Urothelium cell line (cell line): ENCODE results near the gene PIK3R5.

Source experiments
- DNase-seq: peaks from one replicate; pipeline ENCODE4 v3.0.0; 2011; ENCODE audit warnings: low spot score, mixed read lengths
- FAIRE-seq: peaks from 2 replicates; lab custom pipeline; 2011; peaks lifted over from hg19 to GRCh38; lab: Jason Lieb, UNC

Gene PIK3R5

DNA sequence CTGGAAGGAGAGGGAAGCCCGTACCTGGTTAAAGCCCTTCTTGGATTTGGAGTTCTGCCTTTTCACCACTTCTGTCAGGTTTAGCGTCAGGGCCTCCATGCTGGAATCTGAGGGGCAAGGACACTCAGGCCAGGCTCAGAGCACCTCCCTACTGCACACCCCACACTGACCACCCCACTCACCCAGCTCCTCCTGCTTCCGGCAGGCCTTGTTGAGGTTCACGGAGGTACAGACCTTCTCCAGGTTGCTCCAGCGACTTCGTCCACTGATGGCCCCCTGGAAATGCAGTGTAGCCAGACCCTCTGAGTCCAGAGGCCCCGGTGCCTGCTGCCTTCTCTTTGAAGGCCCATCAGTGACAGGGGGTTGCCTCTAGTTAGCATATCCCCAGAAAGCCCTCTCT is 83.9 kb downstream of the PIK3R5 start:
- FAIRE-seq (no peak), DNase-seq (no peak)

DNA sequence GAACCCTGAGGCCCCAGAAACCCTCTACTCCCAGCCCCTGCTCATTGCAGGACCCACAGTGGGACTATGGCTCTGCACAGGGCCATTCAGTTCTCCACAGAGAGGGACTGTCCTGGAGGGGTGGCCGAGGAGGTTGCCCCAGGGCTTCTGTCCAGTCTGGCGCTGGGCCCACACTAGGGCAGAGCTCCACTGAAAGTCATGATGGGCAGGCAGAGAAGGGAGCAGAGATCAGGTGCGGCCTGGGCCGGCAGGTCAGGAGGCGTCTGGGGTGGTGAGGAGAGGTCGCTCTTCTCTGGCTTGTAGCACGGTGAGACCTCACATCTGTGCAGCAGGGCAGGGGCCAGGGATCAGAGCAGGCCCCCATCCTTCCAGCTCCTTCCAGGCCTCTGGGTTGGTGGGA is 85.0 kb downstream of the PIK3R5 start:
- DNase-seq (no peak), FAIRE-seq (no peak)

DNA sequence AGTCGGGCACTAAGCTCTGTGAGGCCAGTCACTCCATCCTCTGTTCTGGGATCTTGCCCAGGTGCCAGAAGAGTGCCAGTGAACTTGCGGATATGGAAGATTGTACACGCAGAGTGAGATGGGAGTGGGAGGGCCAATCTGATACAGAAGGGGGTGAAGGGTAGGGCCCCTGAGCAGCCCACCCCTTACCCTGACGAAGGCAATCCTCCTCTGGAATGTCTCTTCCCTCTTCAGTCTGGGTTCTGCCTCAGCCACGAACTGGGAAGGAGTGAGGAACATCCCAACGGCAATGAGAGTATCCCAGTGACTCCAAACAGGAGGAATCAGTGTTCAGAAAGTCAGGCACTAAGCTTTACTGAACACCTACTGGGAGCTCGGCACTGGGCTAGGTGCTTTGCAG is 86.1 kb downstream of the PIK3R5 start:
- FAIRE-seq (no peak), DNase-seq (no peak)

DNA sequence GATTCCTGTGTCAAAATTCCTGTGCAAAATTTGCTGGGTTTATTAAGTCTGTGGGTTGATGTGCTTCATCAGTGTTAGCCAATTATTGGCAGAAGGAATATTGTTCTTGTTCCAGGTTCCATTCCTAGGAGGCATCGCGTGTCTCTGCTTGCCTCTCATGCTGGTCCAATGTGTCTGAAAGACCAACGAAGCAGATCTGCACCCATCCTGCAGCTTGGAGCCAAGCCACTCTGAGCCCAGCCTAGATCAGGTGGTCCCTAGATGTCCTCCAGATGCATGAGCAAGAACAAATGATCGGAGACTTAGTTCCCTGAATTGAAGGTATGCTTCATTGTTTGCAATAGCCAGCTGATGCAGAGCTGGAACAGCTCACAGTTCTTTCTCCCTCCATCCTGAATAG is 87.5 kb downstream of the PIK3R5 start:
- FAIRE-seq, result no peak
- DNase-seq, result no peak

DNA sequence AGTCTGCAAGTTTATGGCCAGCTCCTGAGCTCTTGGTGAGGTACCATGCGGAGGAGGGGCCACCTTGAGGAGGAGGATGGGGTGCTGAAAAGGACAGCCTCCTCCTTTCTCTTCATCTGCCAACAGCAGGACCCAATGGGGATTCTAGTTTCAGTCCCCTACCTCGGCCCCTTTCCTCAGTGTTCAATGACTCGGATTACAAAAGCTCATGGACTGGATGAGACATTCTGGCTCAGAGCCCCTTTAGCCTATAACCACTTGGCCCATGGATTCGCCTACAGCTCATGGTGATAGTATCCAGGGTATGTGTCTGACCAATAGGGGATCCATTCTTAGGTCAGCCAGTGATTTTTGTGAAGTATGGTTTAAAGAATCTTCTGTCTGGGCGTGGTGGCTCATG is 89.5 kb downstream of the PIK3R5 start:
- no peak for DNase-seq

DNA sequence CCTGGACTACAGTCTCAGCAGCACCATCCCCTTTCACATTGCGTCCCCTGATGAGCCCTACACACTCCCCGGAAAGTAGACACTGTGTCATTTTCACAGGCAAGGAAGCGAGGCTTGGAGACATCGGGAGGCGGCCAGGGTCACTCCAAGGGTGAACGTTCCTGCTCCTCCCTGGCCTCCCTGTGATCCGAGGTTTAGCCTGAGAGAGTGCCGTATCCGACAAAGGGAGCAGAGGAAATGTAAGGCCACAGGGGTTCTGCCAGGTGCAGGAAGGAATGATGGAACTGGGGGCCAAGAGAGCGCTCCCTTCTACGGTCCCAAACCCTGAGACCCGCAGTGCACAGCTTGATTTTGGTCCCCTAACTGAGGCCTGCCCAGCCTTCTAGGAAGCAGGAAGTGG is 90.1 kb downstream of the PIK3R5 start:
- FAIRE-seq (no peak), DNase-seq (no peak)

More for the DNA sequence above, 89.5 kb downstream of the PIK3R5 start:
- no peak for FAIRE-seq

DNA sequence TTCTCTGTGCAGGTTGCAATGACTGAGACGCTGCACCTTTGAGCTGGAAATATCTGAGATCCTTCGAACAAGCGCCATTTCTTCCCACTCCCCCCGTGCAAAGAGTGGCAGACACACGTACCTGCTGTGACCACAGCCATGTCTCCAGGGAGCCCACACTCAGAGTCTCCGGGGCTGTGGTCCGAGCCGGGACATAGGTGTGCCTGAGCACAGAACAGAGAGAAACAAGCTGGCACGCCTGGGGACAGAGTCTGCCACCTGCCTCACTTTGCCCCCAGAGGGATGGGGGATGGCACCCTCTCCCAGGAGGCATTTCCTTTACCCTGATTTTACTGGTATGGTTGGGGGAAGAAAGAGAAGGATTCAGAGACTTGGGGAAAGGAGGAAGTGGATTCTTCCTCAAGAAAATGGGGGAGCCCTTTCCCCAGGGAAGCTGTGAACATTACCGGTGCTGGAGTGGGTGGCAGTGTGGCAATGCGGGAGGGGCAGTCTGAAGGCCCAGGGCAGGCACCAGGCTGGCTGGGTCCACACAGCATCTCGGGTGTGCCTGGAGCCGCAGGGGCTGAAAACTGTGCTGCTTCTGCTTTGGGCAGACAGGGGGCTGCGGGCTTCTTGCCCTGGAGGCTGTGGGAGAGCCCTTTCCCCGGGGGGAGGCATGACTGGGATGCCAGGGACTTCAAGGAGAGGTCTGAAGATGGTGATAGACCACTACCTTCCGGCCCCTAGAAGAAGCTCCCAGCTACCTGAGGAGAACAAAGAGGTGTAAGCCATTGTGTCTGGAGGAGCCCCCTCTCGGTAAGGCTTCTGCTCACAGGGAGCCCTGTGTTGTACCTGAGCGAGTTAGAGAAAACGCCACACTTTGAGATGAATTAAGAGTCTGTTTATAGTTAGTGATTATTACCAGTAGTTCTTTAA is 91.4 kb downstream of the PIK3R5 start:
- FAIRE-seq, result no peak
- DNase-seq, result no peak

DNA sequence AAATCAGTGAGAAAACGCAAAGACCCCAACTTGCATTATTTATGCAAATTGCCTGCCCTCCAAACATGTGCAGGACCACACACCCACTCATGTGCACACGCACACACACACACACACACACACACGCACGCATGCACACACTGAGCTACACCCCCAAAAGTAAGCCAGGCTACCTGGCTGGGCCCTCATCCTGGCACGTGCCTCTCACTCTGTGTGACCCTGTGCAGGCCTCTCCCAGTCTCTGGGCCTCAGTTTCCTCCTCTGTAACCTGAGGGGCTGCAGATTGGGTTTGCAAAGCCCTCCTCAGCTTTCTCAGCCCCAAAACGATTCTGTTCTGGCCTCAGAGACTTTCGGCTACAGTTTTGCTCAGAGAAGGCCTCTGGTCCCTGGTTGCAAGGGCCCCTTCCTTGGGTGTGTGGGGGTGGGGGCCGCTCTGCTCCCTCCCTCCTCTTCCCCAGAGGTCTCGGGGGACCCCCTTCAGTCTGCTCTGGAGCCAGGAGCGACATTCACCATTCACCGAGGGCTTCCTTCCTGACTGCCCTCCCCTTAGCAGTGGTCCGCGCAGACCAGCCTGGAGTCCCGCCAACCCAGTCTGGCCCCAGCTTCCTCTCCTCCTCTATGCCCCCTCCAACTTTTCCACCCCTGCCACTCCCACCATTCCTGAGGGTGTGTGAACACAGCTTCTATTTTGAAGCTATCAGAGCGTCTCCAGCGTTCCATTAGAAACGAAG is 92.6 kb downstream of the PIK3R5 start:
- no peak for FAIRE-seq
- no peak for DNase-seq

DNA sequence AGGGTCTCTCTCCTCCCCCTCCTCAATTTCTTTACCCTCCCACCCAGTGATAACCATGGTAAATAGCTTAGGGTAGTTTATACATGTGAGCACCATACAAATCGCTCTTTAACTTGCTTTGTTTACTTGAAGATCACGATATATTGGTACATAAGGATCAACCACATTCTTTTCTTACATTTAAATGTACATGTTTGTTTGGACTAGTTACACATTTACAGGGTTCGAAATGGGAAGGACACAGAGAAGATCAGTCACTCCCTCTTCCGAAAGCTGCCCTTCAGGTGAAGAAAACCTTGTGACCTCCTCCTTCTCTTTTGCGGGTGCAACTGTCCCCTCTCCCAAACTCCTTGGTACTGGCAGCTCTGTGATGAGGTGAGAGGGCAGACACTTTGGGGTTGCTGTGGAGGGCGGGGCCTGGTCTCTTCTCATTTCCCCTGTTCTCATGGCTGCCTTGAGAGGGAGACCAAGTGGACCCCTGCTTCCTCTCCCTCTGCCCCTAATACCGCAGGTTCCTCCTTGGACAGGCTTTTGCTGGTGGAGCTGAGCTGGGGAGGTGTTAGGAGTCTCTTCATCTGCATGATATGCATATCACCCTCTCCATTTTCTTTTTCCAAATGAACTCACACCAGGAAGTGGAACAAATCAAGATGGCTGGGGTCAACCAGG is 93.3 kb downstream of the PIK3R5 start:
- DNase-seq (no peak), FAIRE-seq (no peak)

DNA sequence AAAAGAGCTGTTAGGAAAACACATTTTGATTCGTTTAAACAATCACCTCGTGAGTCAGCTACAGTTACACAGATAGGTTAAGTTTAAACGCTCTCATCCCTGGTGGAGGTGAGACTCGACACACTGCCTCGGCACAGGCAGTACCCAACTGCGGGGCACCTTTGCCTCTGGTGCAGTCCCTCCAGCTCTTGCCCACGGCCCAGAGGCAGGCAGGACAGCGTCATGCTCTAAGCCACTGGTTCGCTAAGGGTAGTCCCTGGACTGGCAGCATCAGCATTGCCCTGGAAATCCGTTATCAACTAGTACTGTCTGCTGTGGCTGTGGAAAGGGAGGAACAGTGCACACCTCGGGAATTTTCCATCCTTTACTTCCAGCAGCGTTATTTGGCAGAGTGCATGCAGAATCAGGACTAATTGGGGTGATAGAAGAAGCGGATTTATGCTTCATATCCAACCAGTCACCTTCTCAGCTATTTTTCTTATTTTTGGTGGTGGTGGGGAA is 94.4 kb downstream of the PIK3R5 start:
- DNase-seq, result no peak
- FAIRE-seq, result no peak

DNA sequence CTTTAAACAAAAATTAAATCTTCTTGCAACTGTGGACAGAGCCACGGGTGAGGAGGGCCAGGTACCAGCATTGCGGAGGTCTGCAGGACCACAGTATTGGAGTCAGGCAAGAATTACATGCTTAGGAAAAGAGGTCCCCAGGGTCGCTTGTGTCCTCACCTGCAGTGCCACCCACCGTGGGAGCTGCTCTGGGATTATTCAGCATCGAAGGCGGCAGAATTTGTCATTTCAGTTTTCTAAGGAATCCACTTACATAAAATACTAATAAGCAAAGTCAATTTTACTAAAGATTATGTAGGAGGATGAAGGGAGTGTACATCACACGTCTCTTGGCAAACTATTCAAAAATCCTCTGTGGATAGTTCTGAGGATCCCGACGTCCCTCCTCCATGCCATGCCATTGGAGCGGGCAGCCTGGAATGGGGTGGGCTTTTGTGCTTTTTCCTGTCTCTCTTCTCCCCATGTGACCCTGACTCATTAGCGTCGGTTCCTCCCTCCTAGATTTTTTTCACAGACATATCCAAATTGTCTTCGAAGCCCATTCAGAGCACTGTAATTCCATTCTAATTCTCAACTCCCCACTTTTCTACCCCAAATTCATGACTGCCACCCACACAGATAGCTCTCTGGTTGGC is 95.0 kb downstream of the PIK3R5 start:
- no peak for DNase-seq
- FAIRE-seq, result no peak

DNA sequence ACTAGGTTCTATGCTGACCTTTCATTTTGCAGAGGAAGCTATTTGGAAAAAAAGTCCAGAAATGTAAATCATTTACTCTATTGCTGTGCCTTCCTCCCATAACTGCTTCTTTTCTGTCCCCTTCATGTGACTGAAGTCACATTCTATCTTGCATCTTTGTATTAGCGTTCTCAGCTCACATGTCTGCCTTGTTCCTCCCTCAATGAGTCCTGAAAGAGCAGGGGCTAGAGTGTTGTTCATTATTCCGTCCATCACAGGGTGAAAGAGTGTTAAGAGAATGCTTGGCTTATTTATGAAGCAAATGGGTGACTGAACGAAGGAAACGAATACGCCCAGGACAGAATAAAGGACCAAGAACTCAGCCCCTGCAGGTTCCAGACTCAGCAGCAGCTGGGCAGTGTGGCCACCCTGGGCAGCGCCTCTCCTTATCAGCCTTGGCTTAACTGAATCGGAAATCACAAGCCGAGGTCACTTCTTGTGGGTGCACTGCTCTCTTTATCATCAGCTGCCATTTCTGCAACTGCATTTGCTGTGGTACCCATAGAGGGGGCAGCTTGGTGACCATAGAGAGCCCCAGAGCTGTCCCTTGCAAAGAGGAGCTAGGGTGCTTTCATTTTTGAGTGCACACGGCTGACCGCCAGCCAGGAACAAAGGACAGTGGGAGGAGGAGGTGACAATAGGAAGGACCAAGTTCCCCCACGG is 96.2 kb downstream of the PIK3R5 start:
- no peak for FAIRE-seq

DNA sequence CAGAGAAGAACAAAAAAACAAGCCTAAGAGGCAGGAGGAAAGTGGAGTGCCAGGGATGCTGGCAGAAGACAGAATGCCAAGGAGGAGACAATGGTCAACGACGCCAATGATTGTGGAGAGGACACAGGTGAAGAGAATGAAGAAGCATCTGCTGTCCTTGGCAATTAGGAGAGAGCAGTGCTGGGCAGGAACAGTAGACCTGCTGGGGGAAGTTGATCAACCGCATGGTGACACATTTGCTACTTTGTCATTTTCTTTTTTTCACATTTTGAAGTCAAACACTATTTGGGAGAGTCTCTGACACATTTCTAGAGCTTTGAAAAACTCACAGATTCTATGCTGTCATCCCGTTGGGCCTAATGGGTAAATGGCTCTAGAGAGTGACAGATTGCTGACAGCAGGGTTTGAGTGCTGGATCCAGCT is 97.0 kb downstream of the PIK3R5 start:
- no peak for DNase-seq
- no peak for FAIRE-seq

More for the DNA sequence above, 96.2 kb downstream of the PIK3R5 start:
- no peak for DNase-seq

DNA sequence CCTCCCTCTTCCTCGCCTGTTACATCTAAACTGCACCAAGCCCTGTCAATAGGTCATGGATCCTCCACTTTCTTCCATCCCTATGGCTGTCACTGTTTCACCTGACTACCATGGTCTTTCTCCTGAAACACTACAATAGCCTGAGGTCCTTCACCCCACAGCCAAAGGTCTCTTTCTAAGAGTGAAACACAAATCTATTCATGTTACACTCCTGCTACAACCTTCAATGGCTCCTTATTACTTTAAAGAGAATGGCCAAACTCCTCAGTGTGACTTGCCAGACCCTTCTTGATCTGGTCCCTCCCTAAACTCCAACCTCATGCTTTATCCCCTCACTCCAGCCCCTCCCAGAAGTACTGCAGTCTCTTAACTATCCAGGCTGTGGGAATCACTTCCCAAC is 97.4 kb downstream of the PIK3R5 start:
- FAIRE-seq (no peak), DNase-seq (no peak)

DNA sequence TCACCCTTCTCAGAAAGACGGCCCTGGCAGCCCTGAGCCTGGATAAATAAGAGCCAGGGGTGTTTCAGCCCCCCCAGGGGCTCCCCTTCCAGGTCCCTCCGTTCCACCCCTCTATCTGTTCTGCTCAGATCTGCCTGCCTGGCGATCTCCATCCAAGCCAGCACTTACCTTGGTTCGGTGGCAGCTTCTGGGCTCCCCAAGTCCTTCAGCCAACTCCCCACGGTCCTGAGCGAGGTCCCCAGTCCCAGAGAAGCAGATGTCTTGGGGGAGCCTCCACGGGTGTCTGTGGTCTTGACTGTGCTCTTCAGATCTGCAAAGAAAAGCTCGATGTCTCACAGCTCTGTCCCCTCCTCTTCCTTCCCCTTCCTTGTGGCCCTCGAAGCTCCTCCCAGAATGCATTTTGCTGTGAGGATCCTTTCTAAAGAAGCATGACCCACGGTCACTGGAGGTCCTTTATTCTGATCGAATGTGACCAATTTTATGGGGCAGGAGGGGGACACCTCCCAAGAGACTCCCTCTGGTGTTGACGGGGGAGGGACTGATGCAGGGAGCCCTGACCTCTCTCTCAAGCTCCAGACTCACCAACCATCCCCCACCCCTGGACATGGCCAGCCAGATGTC is 98.0 kb downstream of the PIK3R5 start, which contains the start of gene PIK3R6:
Gene PIK3R6 (minus strand): TSS at position 314 of the 621 bp plus-strand sequence. CDS start 17,880 bp downstream, outside the sequence.
- FAIRE-seq, result no peak
- no peak for DNase-seq

DNA sequence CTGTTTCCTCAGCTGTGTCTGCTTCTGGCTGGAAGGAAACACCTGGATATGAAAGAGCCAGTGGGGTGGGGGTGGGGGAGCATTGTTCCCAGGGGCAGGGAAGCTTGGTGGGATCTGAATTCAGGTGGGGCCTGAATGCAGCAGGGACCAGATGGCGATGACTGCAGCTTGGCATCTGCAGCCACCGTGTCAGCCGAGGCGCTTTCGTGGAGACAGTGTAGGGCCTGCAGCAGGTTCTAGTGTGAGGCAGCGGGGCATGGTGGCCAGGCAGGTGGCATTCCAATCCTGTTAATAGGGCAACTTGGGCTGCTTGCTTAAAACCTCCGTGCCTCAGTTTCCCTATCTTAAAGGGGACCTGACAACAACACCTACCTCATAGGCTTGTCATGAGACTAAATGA is 99.7 kb downstream of the PIK3R5 start:
- FAIRE-seq (no peak), DNase-seq (no peak)

DNA sequence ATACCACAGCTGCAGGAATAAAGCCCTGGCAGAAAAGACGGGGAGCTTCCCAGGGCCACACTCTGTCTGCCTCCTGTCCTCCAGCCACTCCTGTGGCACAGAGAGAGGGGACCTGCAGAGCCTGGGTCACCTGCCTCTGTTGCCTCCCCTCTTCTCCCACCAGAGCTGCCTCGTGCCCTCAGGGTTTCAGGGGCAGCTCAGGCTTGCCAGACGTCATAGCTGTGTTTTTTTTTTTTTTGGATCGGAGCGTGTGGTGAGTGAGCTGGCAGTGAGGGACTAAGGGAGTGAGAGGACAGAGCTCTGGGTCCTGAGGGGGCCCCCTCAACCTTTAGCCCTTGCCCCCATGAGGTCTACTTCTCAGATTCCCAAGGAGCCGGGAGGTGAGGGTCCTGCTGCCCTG is 100.1 kb downstream of the PIK3R5 start:
- no peak for FAIRE-seq
- DNase-seq, result no peak

DNA sequence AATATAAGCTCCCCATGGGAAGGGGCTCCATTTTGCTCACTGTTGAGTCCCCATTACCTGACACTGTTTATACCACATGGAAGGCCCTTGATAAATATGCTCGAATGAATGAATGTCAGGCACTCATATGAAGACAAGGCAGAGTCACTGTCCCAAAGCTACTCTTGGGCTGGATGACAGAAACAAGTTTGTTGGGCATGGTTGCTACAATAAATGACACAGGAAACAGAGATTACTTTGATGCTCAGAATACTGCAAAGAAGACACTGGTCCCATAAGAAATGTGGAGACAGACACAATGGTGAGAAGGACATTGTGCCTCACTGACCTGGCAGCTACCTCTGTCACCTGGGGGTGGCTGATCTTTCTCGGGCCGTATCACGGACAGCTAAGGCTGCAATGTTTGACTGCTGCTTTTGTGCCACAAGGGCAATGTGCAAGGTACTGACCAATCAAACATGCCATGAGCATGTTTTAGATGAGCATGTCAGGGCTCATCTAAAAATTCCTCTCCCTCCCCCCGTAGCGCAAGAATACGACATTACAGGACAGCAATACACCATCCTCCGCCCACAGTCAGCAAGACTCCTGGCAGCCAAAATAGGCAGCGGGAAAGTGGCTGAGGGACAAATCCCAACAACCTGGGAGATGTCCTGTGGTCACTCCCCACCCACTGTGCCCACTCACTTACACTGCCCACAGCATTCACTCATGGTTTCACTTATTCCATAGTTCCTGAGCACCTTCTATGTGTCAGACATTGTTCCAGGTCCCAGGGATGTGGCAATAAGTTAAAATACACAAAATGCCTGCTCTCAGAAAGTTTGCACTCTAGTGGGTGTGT is 103.1 kb downstream of the PIK3R5 start:
- FAIRE-seq (no peak), DNase-seq (no peak)
